Pulmonary artery endothelial cell (primary cell): ENCODE results near the gene NAPEPLD. TPM values are rescaled to one million over a fixed set of nuclear protein-coding genes. Genes with fewer than 3 reads are reported as not detected.
"Not testable (repeated sequence)": the region's sequence is repeated elsewhere in the genome, so short reads cannot be mapped to it uniquely, and the experiment has no call there.

ENCODE experiments used
- DNase-seq: peaks from one replicate; pipeline ENCODE4 v3.0.0-alpha.2; 2011; ENCODE audit warnings: low read depth, low spot score
- total RNA-seq: library from RNA; depleted of rRNA; stranded (reverse); fragments of >200 nt; gene quantifications from 2 replicates; pipeline ENCODE4 v1.2.3, GENCODE V29; 2014

Gene NAPEPLD
- total RNA-seq, 1 donor from 2014 or later = 7.5 TPM

- no peak for DNase-seq
Observed at GRCh38 chr7:103068414-103069403, 80.2 kb downstream of the NAPEPLD start.

- DNase-seq = no peak
Observed at GRCh38 chr7:103065667-103066066, 83.2 kb downstream of the NAPEPLD start.

- no peak for DNase-seq
Observed at GRCh38 chr7:103063895-103064294, 85.0 kb downstream of the NAPEPLD start.

- DNase-seq = no peak
Observed at GRCh38 chr7:103059471-103059870, 89.4 kb downstream of the NAPEPLD start.

- no peak for DNase-seq
Observed at GRCh38 chr7:103058122-103058521, 90.8 kb downstream of the NAPEPLD start.

- DNase-seq = not testable (repeated sequence)
Observed at GRCh38 chr7:103056006-103056405, 92.9 kb downstream of the NAPEPLD start.

GRCh38 chr7:103051519-103051918 lies 97.4 kb downstream of the NAPEPLD start:
- no peak for DNase-seq

Other genes starting within 250 kb of the NAPEPLD start
- 12.7 and 24.5 TPM in 2 replicates for gene LRRC17, start 236.1 kb downstream of the NAPEPLD start, total RNA-seq
- 0.73 and 3.0 TPM in 2 replicates for gene FBXL13, start 74.3 kb downstream of the NAPEPLD start, total RNA-seq
- gene ARMC10, start 74.0 kb downstream of the NAPEPLD start, total RNA-seq = 44.7 and 49.0 TPM in 2 replicates
- gene PMPCB, start 148.3 kb upstream of the NAPEPLD start, total RNA-seq = 44.8 and 56.0 TPM in 2 replicates
- 21.9 and 26.4 TPM in 2 replicates for gene DNAJC2, start 195.7 kb upstream of the NAPEPLD start, total RNA-seq
- gene PSMC2, start 198.5 kb upstream of the NAPEPLD start, total RNA-seq = 231 and 360 TPM in 2 replicates